IMR-90 (cell line): ENCODE data around the gene CYFIP1. TPM values are rescaled to one million over a fixed set of nuclear protein-coding genes. Genes with fewer than 3 reads are reported as not detected.

ENCODE experiments used
- ATAC-seq: fragments of 200-7000 bp; cut with Tn5 transposase; 2 replicates; pipeline ENCODE4 v1.9.1; 2020; ENCODE audit warnings: low read depth, mild to moderate bottlenecking, moderate library complexity
- BruUV-seq: library from RNA; stranded (reverse); fragments of 400-500 nt; replicated peaks from 2 replicates; lab custom pipeline; 2021; lab: Mats Ljungman, UMichigan
- CTCF ChIA-PET: fragments of 300-600 bp; formaldehyde crosslinking; extraction: SDS; loops from one replicate; lab custom pipeline; 2021; ENCODE audit warnings: antibody characterized with exemption; lab: Yijun Ruan, JAX
- POLR2A ChIA-PET: fragments of 300-600 bp; sonication (Branson Sonifier 250); formaldehyde crosslinking; loops from one replicate; lab custom pipeline; 2022; ENCODE audit warnings: antibody characterized with exemption; ENCODE audit not compliant: unreplicated experiment; lab: Charles Lee
- DNase-seq: peaks from one replicate; pipeline ENCODE4 v3.0.0; 2013
- H2AFZ ChIP-seq: replicated peaks from 2 replicates; pipeline ENCODE3; 2013; ENCODE audit warnings: low read length, mild to moderate bottlenecking; ENCODE audit not compliant: poor library complexity
- H2AK5ac ChIP-seq: 2 replicates; pipeline ENCODE4 v1.6.1; 2013; ENCODE audit warnings: low read depth, low read length, inconsistent platforms
- H2AK9ac ChIP-seq: replicated peaks from 2 replicates; pipeline ENCODE3; 2013; ENCODE audit warnings: mild to moderate bottlenecking, low read depth, low read length, moderate library complexity; ENCODE audit not compliant: poor library complexity
- H2BK120ac ChIP-seq: 2 replicates; pipeline ENCODE4 v1.6.1; 2013; ENCODE audit warnings: low read depth, low read length, inconsistent platforms
- H2BK15ac ChIP-seq: 3 replicates; pipeline ENCODE4 v1.6.1; 2013; ENCODE audit warnings: low read depth, low read length, inconsistent platforms
- H2BK20ac ChIP-seq: 2 replicates; pipeline ENCODE4 v1.6.1; 2013; ENCODE audit warnings: low read depth, mild to moderate bottlenecking, inconsistent platforms, low read length, moderate library complexity
- H2BK5ac ChIP-seq: 2 replicates; pipeline ENCODE4 v1.6.1; 2013; ENCODE audit warnings: mild to moderate bottlenecking, low read depth, low read length, inconsistent platforms; ENCODE audit not compliant: poor library complexity, severe bottlenecking
- H3K14ac ChIP-seq: replicated peaks from 2 replicates; pipeline ENCODE4 v1.6.1; 2013; ENCODE audit warnings: low read depth, low read length, inconsistent platforms
- H3K18ac ChIP-seq: 2 replicates; pipeline ENCODE4 v1.6.1; 2013; ENCODE audit warnings: low read depth, low read length, control low read depth
- H3K23ac ChIP-seq: 2 replicates; pipeline ENCODE4 v1.6.1; 2013; ENCODE audit warnings: low read depth, low read length, inconsistent platforms
- H3K27ac ChIP-seq: 2 replicates; pipeline ENCODE4 v1.5.1; 2013; ENCODE audit warnings: mild to moderate bottlenecking, control low read depth, low read length; ENCODE audit not compliant: insufficient read depth
- H3K27me3 ChIP-seq: 2 replicates; pipeline ENCODE4 v1.6.1; 2013; ENCODE audit warnings: low read length; ENCODE audit not compliant: control insufficient read depth, insufficient read depth
- H3K36me3 ChIP-seq: 2 replicates; pipeline ENCODE4 v1.6.1; 2013; ENCODE audit warnings: low read length, mixed read lengths; ENCODE audit not compliant: control insufficient read depth, insufficient read depth
- H3K4ac ChIP-seq: 2 replicates; pipeline ENCODE4 v1.6.1; 2013; ENCODE audit warnings: low read depth, low read length, inconsistent platforms
- H3K4me1 ChIP-seq: 2 replicates; pipeline ENCODE4 v1.6.1; 2013; ENCODE audit warnings: low read length, mixed read lengths; ENCODE audit not compliant: control insufficient read depth, insufficient read depth
- H3K4me2 ChIP-seq: 2 replicates; pipeline ENCODE4 v1.6.1; 2013; ENCODE audit warnings: low read depth, mild to moderate bottlenecking, control low read depth, low read length, moderate library complexity
- H3K4me3 ChIP-seq: 2 replicates; pipeline ENCODE4 v1.5.1; 2013; ENCODE audit warnings: low read depth, mild to moderate bottlenecking, control low read depth, low read length, moderate library complexity; ENCODE audit not compliant: insufficient read depth
- H3K56ac ChIP-seq: 2 replicates; pipeline ENCODE4 v1.6.1; 2013; ENCODE audit warnings: low read length, inconsistent platforms; ENCODE audit not compliant: insufficient read depth; ENCODE audit errors: extremely low read depth
- H3K79me1 ChIP-seq, 2 experiments: 2 replicates each; pipeline ENCODE4 v1.6.1; 2013; ENCODE audit warnings: low read length in 2 of 2, inconsistent platforms in 1 of 2, low read depth in 1 of 2
- H3K9ac ChIP-seq: 2 replicates; pipeline ENCODE4 v1.6.1; 2013; ENCODE audit warnings: low read depth, low read length, control low read depth
- H3K9me1 ChIP-seq: 2 replicates; pipeline ENCODE4 v1.6.1; 2013; ENCODE audit warnings: low read length, inconsistent platforms; ENCODE audit not compliant: insufficient read depth
- H3K9me3 ChIP-seq: 2 replicates; pipeline ENCODE4 v1.6.1; 2013; ENCODE audit warnings: low read length; ENCODE audit not compliant: control insufficient read depth, insufficient read depth
- H4K20me1 ChIP-seq: 2 replicates; pipeline ENCODE4 v1.6.1; 2013; ENCODE audit warnings: low read length, inconsistent platforms; ENCODE audit not compliant: insufficient read depth
- H4K5ac ChIP-seq: 2 replicates; pipeline ENCODE4 v1.6.1; 2013; ENCODE audit warnings: mild to moderate bottlenecking, low read depth, low read length, control low read depth
- H4K8ac ChIP-seq, 2 experiments: 2 replicates each; pipeline ENCODE4 v1.6.1; 2013; ENCODE audit warnings: low read depth in 2 of 2, low read length in 2 of 2, control low read depth in 1 of 2, inconsistent platforms in 1 of 2
- H4K91ac ChIP-seq: 2 replicates; pipeline ENCODE4 v1.6.1; 2013; ENCODE audit warnings: low read depth, low read length, inconsistent platforms; ENCODE audit not compliant: insufficient read depth
- BHLHE40 ChIP-seq: fragments of 150-350 bp; IDR thresholded peaks from 2 replicates; pipeline ENCODE4 v1.6.1; 2016; ENCODE audit warnings: mild to moderate bottlenecking, low read depth, low read length
- CEBPB ChIP-seq: IDR thresholded peaks from 2 replicates; pipeline ENCODE4 v1.6.1; 2012; ENCODE audit warnings: low read depth, low read length, improper control_type of control experiment
- ELK1 ChIP-seq: fragments of 150-350 bp; IDR thresholded peaks from 2 replicates; pipeline ENCODE4 v1.6.1; 2016; ENCODE audit warnings: low read depth, mild to moderate bottlenecking, low read length, moderate library complexity, borderline replicate concordance
- MAFK ChIP-seq: IDR thresholded peaks from 2 replicates; pipeline ENCODE4 v1.6.1; 2012; ENCODE audit warnings: low read depth, low read length, improper control_type of control experiment
- MAZ ChIP-seq: IDR thresholded peaks from 2 replicates; pipeline ENCODE4 v1.6.1; 2012; ENCODE audit warnings: low read depth, mild to moderate bottlenecking, low read length, improper control_type of control experiment, moderate library complexity, borderline replicate concordance
- MXI1 ChIP-seq: IDR thresholded peaks from 2 replicates; pipeline ENCODE4 v1.6.1; 2012; ENCODE audit warnings: low read depth, mild to moderate bottlenecking, low read length, moderate library complexity, borderline replicate concordance
- NFE2L2 ChIP-seq: fragments of 150-350 bp; IDR thresholded peaks from 2 replicates; pipeline ENCODE4 v1.6.1; 2016; ENCODE audit warnings: low read depth, mild to moderate bottlenecking, low read length
- SMC3 ChIP-seq: fragments of 150-350 bp; IDR thresholded peaks from 2 replicates; pipeline ENCODE4 v1.6.1; 2016; ENCODE audit warnings: low read depth, mild to moderate bottlenecking, antibody characterized with exemption, low read length, moderate library complexity
- USF2 ChIP-seq: fragments of 150-350 bp; IDR thresholded peaks from 2 replicates; pipeline ENCODE4 v1.6.1; 2017; ENCODE audit warnings: mild to moderate bottlenecking, antibody characterized with exemption, low read length, low read depth
- WGBS, 2 experiments: methylation state at CpG; one replicate each; pipeline versions ENCODE4 v1.1.5 to v1.1.7; 2013; ENCODE audit warnings: missing lambda C conversion rate in 2 of 2; ENCODE audit not compliant: insufficient read length in 1 of 2; ENCODE audit errors: extremely low coverage in 2 of 2; 5-methylcytosine and 5-hydroxymethylcytosine counted together
- dilution Hi-C: fragments of 300-500 bp; cut with HindIII; formaldehyde crosslinking; loops from one replicate; pipeline ENCODE4 v1.14.3; 2018; ENCODE audit warnings: low sequenced_read_pairs; ENCODE audit not compliant: unreplicated experiment
- in situ Hi-C: fragments of 300-500 bp; cut with MboI; formaldehyde crosslinking; loops from 3 replicates; pipeline ENCODE4 v1.14.3; 2019; ENCODE audit warnings: low sequenced_read_pairs, inconsistent platforms, mixed read lengths
- intact Hi-C: fragments of 100-400 bp; cut with micrococcal nuclease; formaldehyde crosslinking; loops from 2 replicates; pipeline ENCODE4 v1.10.0; 2022
- polyA plus RNA-seq, 3 experiments: library from polyadenylated mRNA; depleted of rRNA; stranded (reverse); fragments of >200 nt; gene quantifications; 2 replicates each; pipeline ENCODE4 v1.2.3, GENCODE V29; 2012; ENCODE audit warnings: low replicate concordance in 1 of 3
- total RNA-seq: library from RNA; depleted of rRNA; stranded (reverse); fragments of >200 nt; gene quantifications from 2 replicates; pipeline ENCODE4 v1.2.3, GENCODE V29; 2012

The CYFIP1 gene
- total and polyA plus RNA-seq, 2 of the 4 experiments (the other 2 are of a cell fraction), result 58.4 to 163 TPM

GRCh38 chr15:22874256-22874655 is 105.9 kb downstream of the CYFIP1 start:
- Histone ChIP-seq H3K4me1 (peaks cover 10% of the 10 kb centered on the region), H2AK9ac (no peak overlapping the region), H3K9me3 (peaks cover 3% of the 10 kb centered on the region; the same call in 1 of the 2 replicates), H4K5ac (no peak overlapping the region), H3K4me2 (no peak overlapping the region), H3K14ac (no peak overlapping the region), H2BK120ac (no peak overlapping the region), H3K79me1 (peaks cover 18 to 46% of the 10 kb centered on the region in 2 experiments), H2BK20ac (no peak overlapping the region), H3K4ac (no peak overlapping the region; the same call in 1 of the 2 replicates), H2AK5ac (peak overlapping the region; percentile 5; the same call in 1 of the 2 replicates), H3K36me3 (peaks cover 59% of the 10 kb centered on the region), H2BK15ac (no peak overlapping the region), H3K27ac (no peak overlapping the region), H3K56ac (no peak overlapping the region), H2AFZ (no peak overlapping the region), H3K27me3 (no peaks in the 10 kb centered on the region), H3K23ac (no peak overlapping the region), H3K9ac (no peak overlapping the region), H4K91ac (no peak overlapping the region), H4K20me1 (peaks cover 21% of the 10 kb centered on the region; the same call in 1 of the 2 replicates), H4K8ac (no peak overlapping the region), H3K18ac (no peak overlapping the region), H3K4me3 (no peak overlapping the region), H3K9me1 (peaks cover 37% of the 10 kb centered on the region), H2BK5ac (no peak overlapping the region)
- no TSS peak for BruUV-seq
- intact Hi-C loops (no loop called here), dilution Hi-C loops (no loop called here), in situ Hi-C loops (no loop called here)
- POLR2A ChIA-PET, result no interaction called here
- DNase-seq (no peak), ATAC-seq (no peak)
- 100% methylated on average over 3 of the region's 8 CpGs; no CpG with 5 or more reads in 1 of the 2 experiments for WGBS, 2 experiments
- CTCF ChIA-PET, result no interaction called here
- TF ChIP-seq MAZ (no peak), MXI1 (no peak), USF2 (no peak), SMC3 (no peak), NFE2L2 (no peak), CEBPB (no peak), ELK1 (no peak), MAFK (no peak), BHLHE40 (no peak)
